T47D (cell line): ENCODE results near the gene ARHGAP11A.
"Not testable (repeated sequence)": the region's sequence is repeated elsewhere in the genome, so short reads cannot be mapped to it uniquely, and the experiment has no call there.

Experiments used
- DNase-seq, 2 experiments: peaks; one replicate each; pipeline versions ENCODE4 v3.0.0 to v3.0.0-alpha.2; 2011 to 2012; ENCODE audit warnings: low read depth in 1 of 2, low spot score in 1 of 2
- JUND ChIP-seq: IDR thresholded peaks from 2 replicates; pipeline ENCODE4 v1.6.1; 2012; ENCODE audit warnings: low read depth
- in situ Hi-C: cut with HindIII; loops from 2 replicates; pipeline ENCODE4 v1.10.0; 2016; ENCODE audit warnings: low sequenced_read_pairs, low pct_unique_long_range_greater_than_20kb

Gene ARHGAP11A

GRCh38 chr15:32615051-32615870, at the start of gene ARHGAP11A:
TSS of gene ARHGAP11A (plus strand) at chr15:32615504. CDS start at chr15:32616212, 708 bp downstream.
- peak in 1 of 2 experiments; percentile 89 for DNase-seq
- in situ Hi-C loops, result not testable (repeated sequence)

- DNase-seq, in situ Hi-C loops: not testable (repeated sequence)
Measured at GRCh38 chr15:32568988-32569387, 46.3 kb upstream of the ARHGAP11A start.

- in situ Hi-C loops, DNase-seq: not testable (repeated sequence)
Measured at GRCh38 chr15:32578482-32578881, 36.8 kb upstream of the ARHGAP11A start.

GRCh38 chr15:32585844-32586243, 29.5 kb upstream of the ARHGAP11A start:
- DNase-seq, in situ Hi-C loops: not testable (repeated sequence)

GRCh38 chr15:32593151-32593550, 22.2 kb upstream of the ARHGAP11A start, which contains the start of gene GOLGA8N:
TSS of gene GOLGA8N (plus strand) at chr15:32593456.
- in situ Hi-C loops, DNase-seq: not testable (repeated sequence)

- in situ Hi-C loops, result not testable (repeated sequence)
Measured at GRCh38 chr15:32609518-32609917, 5.8 kb upstream of the ARHGAP11A start.

GRCh38 chr15:32610719-32611118, 4.6 kb upstream of the ARHGAP11A start:
- in situ Hi-C loops, result not testable (repeated sequence)
- peak in 1 of 2 experiments; percentile 67 for DNase-seq

More at GRCh38 chr15:32609518-32609917, 5.8 kb upstream of the ARHGAP11A start:
- DNase-seq, result peak in 1 of 2 experiments; percentile 63

- DNase-seq, in situ Hi-C loops: not testable (repeated sequence)
Measured at GRCh38 chr15:32614712-32615050, 623 bp upstream of the ARHGAP11A start.

GRCh38 chr15:32615871-32616426, 645 bp downstream of the ARHGAP11A start:
- DNase-seq, result peak in 1 of 2 experiments; percentile 12
- in situ Hi-C loops, result not testable (repeated sequence)

GRCh38 chr15:32636410-32636809, 21.1 kb downstream of the ARHGAP11A start:
- no peak for DNase-seq
- TF ChIP-seq JUND, result no peak
- in situ Hi-C loops, result no loop called here

GRCh38 chr15:32636908-32637567, 21.7 kb downstream of the ARHGAP11A start:
- in situ Hi-C loops, result no loop called here
- no peak for DNase-seq

GRCh38 chr15:32637704-32638103, 22.4 kb downstream of the ARHGAP11A start:
- DNase-seq, result no peak
- in situ Hi-C loops, result no loop called here
- no peak for TF ChIP-seq JUND

More at GRCh38 chr15:32636908-32637567, 21.7 kb downstream of the ARHGAP11A start:
- no peak for TF ChIP-seq JUND

- DNase-seq, result no peak
- TF ChIP-seq JUND, result no peak
- in situ Hi-C loops, result no loop called here
Measured at GRCh38 chr15:32641517-32642059, 26.3 kb downstream of the ARHGAP11A start, which contains the start of gene SCG5. TSS of gene SCG5 (plus strand) at chr15:32641710. CDS start at chr15:32643593, 1,883 bp downstream.
